Activated CD8-positive, alpha-beta memory T cell treated with anti-CD3 and anti-CD28 coated beads for 36 hours (primary cell): ENCODE measurements around the gene ADPRH. TPM values are rescaled to one million over a fixed set of nuclear protein-coding genes. Genes with fewer than 3 reads are reported as not detected.

Experiments
- CTCF ChIA-PET: fragments of 350-600 bp; sonication (Branson Sonifier 250); formaldehyde crosslinking; loops from one replicate; lab custom pipeline; 2021; ENCODE audit warnings: antibody characterized with exemption; lab: Charles Lee
- POLR2A ChIA-PET: fragments of 350-600 bp; sonication (Branson Sonifier 250); formaldehyde crosslinking; loops from one replicate; lab custom pipeline; 2021; ENCODE audit warnings: antibody characterized with exemption; lab: Charles Lee
- total RNA-seq, 2 experiments: library from RNA; stranded (reverse); gene quantifications; one replicate each; pipeline ENCODE4 v1.2.3, GENCODE V29; 2021

Gene ADPRH
- total RNA-seq, 2 experiments from 2014 or later, result 7.7 to 8.5 TPM

GRCh38 chr3:119637679-119638477, 58.6 kb downstream of the ADPRH start:
- ChIA-PET CTCF (interaction anchor here (0.6 to 0.7 kb wide), 4 partner anchors 10 to 261 kb away, joined by 3 to 5 read pairs (median 4); no protein-coding TSS in a partner anchor), POLR2A (interaction anchor here (0.6 to 0.7 kb wide), 2 partner anchors 76 to 1373 kb away, joined by 3 to 11 read pairs; no protein-coding TSS in a partner anchor)

Other genes starting within 250 kb of the ADPRH start
- 10 to 100 TPM; 45.4 to 45.6 TPM for gene TMEM39A, start 115.9 kb upstream of the ADPRH start, total RNA-seq
- gene POGLUT1, start 110.5 kb upstream of the ADPRH start, total RNA-seq, result 10 to 100 TPM; 21.9 to 22.6 TPM
- gene TIMMDC1, start 80.9 kb upstream of the ADPRH start, total RNA-seq, result 100 to 1,000 TPM; 162 to 164 TPM
- gene CD80, start 19.9 kb upstream of the ADPRH start, total RNA-seq, result 10 to 100 TPM; 13.3 to 13.8 TPM
- under 1 TPM in 1 of 2 experiments, not detected in 1; 0.13 TPM for gene PLA1A, start 18.4 kb downstream of the ADPRH start, total RNA-seq
- 1 to 10 TPM; 1.4 to 2.6 TPM for gene POPDC2, start 81.1 kb downstream of the ADPRH start, total RNA-seq
- gene COX17, start 97.9 kb downstream of the ADPRH start, total RNA-seq, result 10 to 100 TPM; 97.0 to 97.4 TPM
- under 1 TPM; 0.32 to 0.82 TPM for gene CFAP91, start 123.5 kb downstream of the ADPRH start, total RNA-seq
- under 1 TPM; 0.55 to 0.67 TPM for gene NR1I2, start 202.6 kb downstream of the ADPRH start, total RNA-seq